HG02840 (cell line): ENCODE results near the gene ANGPTL2.

ENCODE experiments used
- ATAC-seq: cut with Tn5 transposase; IDR thresholded peaks from one replicate; pipeline ENCODE4 v1.9.1; 2021; ENCODE audit warnings: mild to moderate bottlenecking, moderate library complexity, moderate number of reproducible peaks; ENCODE audit not compliant: unreplicated experiment, low FRiP score

Gene ANGPTL2

GRCh38 chr9:127056446-127056845, 66.0 kb downstream of the ANGPTL2 start:
- no peak for ATAC-seq

- ATAC-seq, result no peak
These were observed 66.6 kb downstream of the ANGPTL2 start for GRCh38 chr9:127055745-127056402.

- ATAC-seq, result no peak
These were observed 68.5 kb downstream of the ANGPTL2 start for GRCh38 chr9:127053960-127054359.

GRCh38 chr9:127053057-127053821, 69.2 kb downstream of the ANGPTL2 start:
- no peak for ATAC-seq

GRCh38 chr9:127051881-127052595, 70.4 kb downstream of the ANGPTL2 start:
- no peak for ATAC-seq

GRCh38 chr9:127050591-127051001, 71.8 kb downstream of the ANGPTL2 start:
- no peak for ATAC-seq

GRCh38 chr9:127050152-127050551, 72.3 kb downstream of the ANGPTL2 start:
- ATAC-seq, result no peak

GRCh38 chr9:127049581-127049980, 72.9 kb downstream of the ANGPTL2 start:
- ATAC-seq, result no peak

- ATAC-seq, result no peak
These were observed 73.4 kb downstream of the ANGPTL2 start for GRCh38 chr9:127049044-127049443.

GRCh38 chr9:127047971-127048370, 74.5 kb downstream of the ANGPTL2 start:
- ATAC-seq, result no peak

- ATAC-seq, result no peak
These were observed 77.3 kb downstream of the ANGPTL2 start for GRCh38 chr9:127045148-127045547.

GRCh38 chr9:127039492-127039891, 82.9 kb downstream of the ANGPTL2 start:
- no peak for ATAC-seq

GRCh38 chr9:127038531-127038930, 83.9 kb downstream of the ANGPTL2 start:
- no peak for ATAC-seq
